Ishikawa (cell line): ENCODE data around the gene NLGN4Y.

Experiments
- CEBPB ChIP-seq: IDR thresholded peaks from 2 replicates; pipeline ENCODE4 v1.6.1; 2012
- CREB1 ChIP-seq: IDR thresholded peaks from 2 replicates; pipeline ENCODE4 v1.6.1; 2012; ENCODE audit warnings: low read depth
- EGR1 ChIP-seq: IDR thresholded peaks from 2 replicates; pipeline ENCODE4 v1.6.1; 2012
- EP300 ChIP-seq: IDR thresholded peaks from 2 replicates; pipeline ENCODE4 v1.6.1; 2012; ENCODE audit warnings: borderline replicate concordance
- FOXM1 ChIP-seq: IDR thresholded peaks from 2 replicates; pipeline ENCODE4 v1.6.1; 2012; ENCODE audit warnings: low read depth, borderline replicate concordance
- MAX ChIP-seq: IDR thresholded peaks from 2 replicates; pipeline ENCODE4 v1.6.1; 2012
- NFIC ChIP-seq: IDR thresholded peaks from 2 replicates; pipeline ENCODE4 v1.6.1; 2012
- RAD21 ChIP-seq: IDR thresholded peaks from 2 replicates; pipeline ENCODE4 v1.6.1; 2012; ENCODE audit warnings: low read depth
- REST ChIP-seq: IDR thresholded peaks from 2 replicates; pipeline ENCODE4 v1.6.1; 2012; ENCODE audit warnings: low read depth, mild to moderate bottlenecking
- TAF1 ChIP-seq: IDR thresholded peaks from 2 replicates; pipeline ENCODE4 v1.6.1; 2012; ENCODE audit warnings: low read depth, mild to moderate bottlenecking
- TCF12 ChIP-seq: IDR thresholded peaks from 2 replicates; pipeline ENCODE4 v1.6.1; 2012; ENCODE audit warnings: low read depth
- TEAD4 ChIP-seq: IDR thresholded peaks from 2 replicates; pipeline ENCODE4 v1.6.1; 2012
- USF1 ChIP-seq: IDR thresholded peaks from 2 replicates; pipeline ENCODE4 v1.6.1; 2012
- YY1 ChIP-seq: IDR thresholded peaks from 2 replicates; pipeline ENCODE4 v1.6.1; 2012; ENCODE audit warnings: low read depth
- ZBTB7A ChIP-seq: IDR thresholded peaks from 2 replicates; pipeline ENCODE4 v1.6.1; 2012; ENCODE audit warnings: low read depth

The NLGN4Y gene

GRCh38 chrY:14601372-14601771 is 77.0 kb downstream of the NLGN4Y start:
- TF ChIP-seq YY1 (no peak), CEBPB (no peak), EGR1 (no peak), RAD21 (no peak), FOXM1 (no peak)

GRCh38 chrY:14617625-14618024 is 93.3 kb downstream of the NLGN4Y start:
- TF ChIP-seq EGR1, result no peak
- TF ChIP-seq TAF1, result no peak
- no peak for TF ChIP-seq TCF12
- no peak for TF ChIP-seq NFIC
- no peak for TF ChIP-seq TEAD4
- no peak for TF ChIP-seq YY1
- TF ChIP-seq CEBPB, result no peak
- TF ChIP-seq RAD21, result no peak
- TF ChIP-seq EP300, result no peak

GRCh38 chrY:14618513-14618912 is 94.2 kb downstream of the NLGN4Y start:
- TF ChIP-seq ZBTB7A, result no peak
- TF ChIP-seq MAX, result no peak
- TF ChIP-seq EGR1, result no peak
- no peak for TF ChIP-seq TAF1
- no peak for TF ChIP-seq FOXM1
- no peak for TF ChIP-seq EP300
- TF ChIP-seq YY1, result no peak
- no peak for TF ChIP-seq USF1
- no peak for TF ChIP-seq TEAD4
- TF ChIP-seq REST, result no peak
- no peak for TF ChIP-seq TCF12
- TF ChIP-seq RAD21, result no peak

- TF ChIP-seq CEBPB (no peak), TAF1 (no peak), CREB1 (no peak), USF1 (no peak), TCF12 (no peak), EP300 (no peak), FOXM1 (no peak), NFIC (no peak), REST (no peak), EGR1 (no peak)
Observed at GRCh38 chrY:14628208-14628607, 103.9 kb downstream of the NLGN4Y start.

GRCh38 chrY:14631676-14632075 is 107.3 kb downstream of the NLGN4Y start:
- TF ChIP-seq USF1 (no peak), EP300 (no peak), TEAD4 (no peak), NFIC (no peak), MAX (no peak), CEBPB (no peak), FOXM1 (no peak), CREB1 (no peak), RAD21 (no peak), REST (no peak)
